GM18508 (cell line): ENCODE measurements around the gene SKAP1.
"Not testable (repeated sequence)": the region's sequence is repeated elsewhere in the genome, so short reads cannot be mapped to it uniquely, and the experiment has no call there.

Source experiments
- ATAC-seq: cut with Tn5 transposase; IDR thresholded peaks from one replicate; pipeline ENCODE4 v1.9.1; 2021; ENCODE audit warnings: moderate number of reproducible peaks; ENCODE audit not compliant: insufficient read depth, unreplicated experiment

Gene SKAP1

GRCh38 chr17:48229936-48230335 is 200.1 kb downstream of the SKAP1 start:
- no peak for ATAC-seq

GRCh38 chr17:48228720-48229119 is 201.3 kb downstream of the SKAP1 start:
- ATAC-seq = no peak

- no peak for ATAC-seq
Measured at GRCh38 chr17:48225725-48226567, 204.1 kb downstream of the SKAP1 start.

- no peak for ATAC-seq
Measured at GRCh38 chr17:48223945-48224344, 206.1 kb downstream of the SKAP1 start.

GRCh38 chr17:48219617-48220016 is 210.4 kb downstream of the SKAP1 start:
- no peak for ATAC-seq

GRCh38 chr17:48215583-48216139 is 214.4 kb downstream of the SKAP1 start:
- no peak for ATAC-seq

- ATAC-seq = no peak
Measured at GRCh38 chr17:48213797-48214196, 216.2 kb downstream of the SKAP1 start.

- ATAC-seq = no peak
Measured at GRCh38 chr17:48211787-48212186, 218.2 kb downstream of the SKAP1 start.

GRCh38 chr17:48211011-48211410 is 219.0 kb downstream of the SKAP1 start:
- no peak for ATAC-seq

GRCh38 chr17:48209973-48210372 is 220.0 kb downstream of the SKAP1 start:
- ATAC-seq = no peak

GRCh38 chr17:48207776-48208544 is 222.1 kb downstream of the SKAP1 start:
- ATAC-seq = no peak

GRCh38 chr17:48207036-48207435 is 223.0 kb downstream of the SKAP1 start:
- ATAC-seq = not testable (repeated sequence)

- no peak for ATAC-seq
Measured at GRCh38 chr17:48202959-48203358, 227.1 kb downstream of the SKAP1 start.

GRCh38 chr17:48198950-48199541 is 231.0 kb downstream of the SKAP1 start:
- no peak for ATAC-seq

GRCh38 chr17:48195910-48196309 is 234.1 kb downstream of the SKAP1 start:
- no peak for ATAC-seq

GRCh38 chr17:48194097-48194550 is 235.9 kb downstream of the SKAP1 start:
- no peak for ATAC-seq

- ATAC-seq = no peak
Measured at GRCh38 chr17:48192321-48192731, 237.7 kb downstream of the SKAP1 start.

GRCh38 chr17:48191362-48191761 is 238.7 kb downstream of the SKAP1 start:
- no peak for ATAC-seq

- ATAC-seq = no peak
Measured at GRCh38 chr17:48190871-48191270, 239.1 kb downstream of the SKAP1 start.

- no peak for ATAC-seq
Measured at GRCh38 chr17:48187872-48188608, 242.0 kb downstream of the SKAP1 start.
